ENCODE results near the gene F12.
A peak's percentile ranks its signal among the peaks of the same experiment; 100 is the strongest.

F12 gene

GRCh38 chr5:177445917-177446199 is 36.5 kb upstream of the F12 start:
- H3K9ac ChIP-seq (ENCODE audit: low read depth in 1 of 2, low read length in 2 of 2) = peak overlapping the region in 1 of 2 donors; percentile 47
- no peaks in the 10 kb centered on the region for H3K9me3 ChIP-seq (ENCODE audit: control insufficient read depth in 2 of 2, low read length in 2 of 2)
- H3K36me3 ChIP-seq (ENCODE audit: control insufficient read depth in 2 of 2, insufficient read depth in 2 of 2, low read length in 2 of 2) = peaks cover 0 to 9% of the 10 kb centered on the region in 2 donors
- peaks cover 7 to 16% of the 10 kb centered on the region in 2 donors for H3K4me1 ChIP-seq (ENCODE audit: control insufficient read depth in 2 of 2, insufficient read depth in 2 of 2, low read length in 2 of 2)
- peak overlapping the region; percentile 65 to 66 for H3K4me3 ChIP-seq (ENCODE audit: low read length in 2 of 2)
- H3K27me3 ChIP-seq (ENCODE audit: control insufficient read depth in 2 of 2, insufficient read depth in 2 of 2, low read length in 2 of 2) = peaks cover 5 to 6% of the 10 kb centered on the region in 2 donors
- H3K27ac ChIP-seq (ENCODE audit: low read depth in 2 of 2, low read length in 2 of 2) = peak overlapping the region in 1 of 2 donors; percentile 72

DNA sequence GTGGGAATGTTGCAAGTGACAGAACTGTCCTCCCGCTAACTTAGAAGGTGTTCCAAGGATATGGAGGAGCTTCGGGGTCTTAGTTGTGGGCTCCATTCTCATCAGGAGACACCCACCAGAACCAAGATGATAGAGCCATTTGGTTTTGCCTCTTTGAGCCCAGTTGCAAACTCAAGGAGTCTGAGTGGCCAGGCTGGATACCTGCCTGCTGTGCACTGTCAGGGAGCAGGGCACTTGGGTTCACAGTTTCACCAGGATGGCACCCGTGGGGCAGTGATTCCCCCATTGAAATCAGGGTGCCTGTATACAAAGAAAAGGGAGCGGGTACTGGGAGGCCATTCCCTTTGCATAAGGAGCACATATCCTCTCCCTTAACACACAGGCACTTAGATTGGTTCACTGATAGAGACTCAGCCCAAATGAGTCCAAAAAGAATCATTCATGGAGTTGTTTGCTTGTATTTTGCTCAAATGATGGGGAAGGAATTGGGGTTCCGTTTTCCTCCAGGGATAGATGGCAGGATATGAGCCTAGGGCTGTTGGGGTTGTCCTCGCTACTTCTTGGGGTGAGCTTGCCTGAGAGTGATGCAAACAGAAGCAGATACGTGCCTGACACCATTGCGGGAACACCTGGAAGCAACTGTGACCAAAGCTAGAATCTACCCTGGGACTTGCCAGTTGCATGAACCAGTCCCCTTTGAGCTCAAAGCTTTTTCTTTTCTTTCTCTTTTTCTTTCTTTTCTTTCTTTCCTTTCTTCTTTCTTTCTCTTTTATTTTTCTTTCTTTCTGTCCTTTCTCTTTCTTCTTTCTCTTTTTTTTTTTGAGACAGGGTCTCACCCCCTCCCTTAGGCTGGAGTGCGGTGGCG is 35.9 kb upstream of the F12 start:
- no peak overlapping the region for H3K27ac ChIP-seq (ENCODE audit: low read depth in 2 of 2, low read length in 2 of 2)
- peaks cover 7 to 16% of the 10 kb centered on the region in 2 donors for H3K4me1 ChIP-seq (ENCODE audit: control insufficient read depth in 2 of 2, insufficient read depth in 2 of 2, low read length in 2 of 2)
- H3K9me3 ChIP-seq (ENCODE audit: control insufficient read depth in 2 of 2, low read length in 2 of 2) = no peaks in the 10 kb centered on the region
- no peak overlapping the region for H3K4me3 ChIP-seq (ENCODE audit: low read length in 2 of 2)
- no peak overlapping the region for H3K9ac ChIP-seq (ENCODE audit: low read depth in 1 of 2, low read length in 2 of 2)
- peaks cover 4 to 10% of the 10 kb centered on the region in 2 donors for H3K36me3 ChIP-seq (ENCODE audit: control insufficient read depth in 2 of 2, insufficient read depth in 2 of 2, low read length in 2 of 2)
- peaks cover 5 to 6% of the 10 kb centered on the region in 2 donors for H3K27me3 ChIP-seq (ENCODE audit: control insufficient read depth in 2 of 2, insufficient read depth in 2 of 2, low read length in 2 of 2)

DNA sequence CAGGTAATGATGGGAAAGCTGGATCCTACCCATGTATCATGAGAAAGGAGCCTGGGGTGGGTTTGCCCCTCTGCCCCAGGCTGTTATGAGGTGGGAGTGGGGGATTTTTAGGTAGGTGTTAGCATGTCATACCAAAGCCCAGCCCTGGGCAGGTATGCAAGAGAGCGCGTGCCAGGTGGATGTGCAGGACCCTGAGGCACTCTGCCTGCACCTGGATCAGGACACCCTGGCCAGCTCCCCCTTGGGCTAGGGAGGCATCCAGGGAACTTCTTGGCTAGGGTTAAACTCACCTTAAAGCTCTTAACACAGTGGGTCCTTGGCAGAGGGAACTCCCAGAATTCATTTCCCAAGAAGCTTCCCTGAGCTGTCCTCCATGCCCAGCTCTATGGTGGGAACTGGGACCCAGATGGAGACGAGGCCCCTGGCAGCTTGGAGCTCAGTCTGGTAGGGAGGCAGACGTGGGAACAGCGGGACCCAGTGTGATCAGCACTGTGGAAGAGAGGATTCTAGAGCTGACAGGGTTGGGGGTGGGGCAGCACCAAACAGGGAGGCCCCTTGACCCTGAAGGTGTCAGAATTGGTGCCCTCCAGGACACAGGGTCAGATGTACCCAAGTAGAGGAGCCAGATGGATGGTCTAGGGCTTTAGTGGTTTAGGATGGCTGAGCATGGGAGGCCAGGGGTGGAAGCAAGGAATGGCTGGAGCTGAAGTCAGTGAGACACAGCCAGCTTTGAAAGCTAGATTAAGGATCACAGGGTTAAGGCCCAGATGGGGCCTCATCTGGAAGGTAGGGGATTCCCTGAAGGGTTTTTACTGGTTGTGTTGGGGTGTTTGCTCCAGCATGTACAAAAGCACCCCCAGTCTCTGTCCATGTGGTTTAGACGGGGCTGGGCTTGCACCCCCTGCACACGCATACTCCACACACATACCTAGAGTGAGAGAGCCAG is 35.0 kb upstream of the F12 start:
- H3K4me1 ChIP-seq (ENCODE audit: control insufficient read depth in 2 of 2, insufficient read depth in 2 of 2, low read length in 2 of 2) = peaks cover 7 to 16% of the 10 kb centered on the region in 2 donors
- peaks cover 5 to 6% of the 10 kb centered on the region in 2 donors for H3K27me3 ChIP-seq (ENCODE audit: control insufficient read depth in 2 of 2, insufficient read depth in 2 of 2, low read length in 2 of 2)
- H3K27ac ChIP-seq (ENCODE audit: low read depth in 2 of 2, low read length in 2 of 2) = no peak overlapping the region
- H3K9ac ChIP-seq (ENCODE audit: low read depth in 1 of 2, low read length in 2 of 2) = no peak overlapping the region
- no peaks in the 10 kb centered on the region for H3K9me3 ChIP-seq (ENCODE audit: control insufficient read depth in 2 of 2, low read length in 2 of 2)
- H3K4me3 ChIP-seq (ENCODE audit: low read length in 2 of 2) = no peak overlapping the region
- peaks cover 4 to 13% of the 10 kb centered on the region in 2 donors for H3K36me3 ChIP-seq (ENCODE audit: control insufficient read depth in 2 of 2, insufficient read depth in 2 of 2, low read length in 2 of 2)

DNA sequence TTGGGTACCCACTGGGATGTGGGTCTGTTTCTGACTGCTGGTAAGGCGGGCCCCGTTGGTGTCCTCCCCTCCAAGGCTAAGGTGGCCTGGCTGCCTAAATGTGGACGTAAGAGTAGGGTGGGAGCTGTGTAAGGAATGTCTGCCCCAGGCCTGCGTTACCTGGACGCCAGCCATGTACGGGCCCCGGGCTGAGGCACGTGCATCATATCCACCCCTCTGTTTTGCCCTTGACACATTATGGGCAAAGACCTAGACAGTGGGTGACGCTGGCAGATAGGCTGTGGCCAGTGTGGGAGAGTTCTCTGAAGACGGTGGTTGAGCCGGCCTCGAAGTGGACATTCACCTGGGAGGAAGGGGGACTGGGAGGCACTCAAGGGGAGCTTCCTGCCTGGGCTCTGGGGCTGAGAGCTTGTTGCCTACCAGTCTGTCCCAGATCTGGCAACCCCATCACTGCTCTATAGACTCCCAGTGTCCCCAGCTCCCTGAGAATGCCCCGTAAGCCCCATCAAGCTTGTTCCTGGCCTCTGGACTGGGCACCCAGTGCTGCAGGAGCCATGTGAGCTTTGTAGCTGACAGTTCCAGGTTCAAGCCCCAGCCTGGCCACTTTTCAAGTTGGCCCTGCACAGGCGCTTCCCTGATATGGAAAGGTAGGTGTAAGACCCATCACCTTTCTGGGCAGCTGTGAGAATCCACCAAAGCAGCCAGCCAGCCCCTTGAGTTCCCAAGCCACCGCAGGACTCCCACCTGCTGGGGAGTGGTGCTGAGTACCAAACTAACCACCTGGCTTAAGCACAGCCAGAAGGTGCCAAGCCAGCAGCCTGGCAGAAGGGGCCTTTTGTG is 34.0 kb upstream of the F12 start:
- H3K9ac ChIP-seq (ENCODE audit: low read depth in 1 of 2, low read length in 2 of 2) = no peak overlapping the region
- no peak overlapping the region for H3K27ac ChIP-seq (ENCODE audit: low read depth in 2 of 2, low read length in 2 of 2)
- no peaks in the 10 kb centered on the region for H3K9me3 ChIP-seq (ENCODE audit: control insufficient read depth in 2 of 2, low read length in 2 of 2)
- H3K4me3 ChIP-seq (ENCODE audit: low read length in 2 of 2) = no peak overlapping the region
- H3K36me3 ChIP-seq (ENCODE audit: control insufficient read depth in 2 of 2, insufficient read depth in 2 of 2, low read length in 2 of 2) = peaks cover 5 to 16% of the 10 kb centered on the region in 2 donors
- peaks cover 7 to 16% of the 10 kb centered on the region in 2 donors for H3K4me1 ChIP-seq (ENCODE audit: control insufficient read depth in 2 of 2, insufficient read depth in 2 of 2, low read length in 2 of 2)
- H3K27me3 ChIP-seq (ENCODE audit: control insufficient read depth in 2 of 2, insufficient read depth in 2 of 2, low read length in 2 of 2) = peaks cover 3 to 5% of the 10 kb centered on the region in 2 donors

DNA sequence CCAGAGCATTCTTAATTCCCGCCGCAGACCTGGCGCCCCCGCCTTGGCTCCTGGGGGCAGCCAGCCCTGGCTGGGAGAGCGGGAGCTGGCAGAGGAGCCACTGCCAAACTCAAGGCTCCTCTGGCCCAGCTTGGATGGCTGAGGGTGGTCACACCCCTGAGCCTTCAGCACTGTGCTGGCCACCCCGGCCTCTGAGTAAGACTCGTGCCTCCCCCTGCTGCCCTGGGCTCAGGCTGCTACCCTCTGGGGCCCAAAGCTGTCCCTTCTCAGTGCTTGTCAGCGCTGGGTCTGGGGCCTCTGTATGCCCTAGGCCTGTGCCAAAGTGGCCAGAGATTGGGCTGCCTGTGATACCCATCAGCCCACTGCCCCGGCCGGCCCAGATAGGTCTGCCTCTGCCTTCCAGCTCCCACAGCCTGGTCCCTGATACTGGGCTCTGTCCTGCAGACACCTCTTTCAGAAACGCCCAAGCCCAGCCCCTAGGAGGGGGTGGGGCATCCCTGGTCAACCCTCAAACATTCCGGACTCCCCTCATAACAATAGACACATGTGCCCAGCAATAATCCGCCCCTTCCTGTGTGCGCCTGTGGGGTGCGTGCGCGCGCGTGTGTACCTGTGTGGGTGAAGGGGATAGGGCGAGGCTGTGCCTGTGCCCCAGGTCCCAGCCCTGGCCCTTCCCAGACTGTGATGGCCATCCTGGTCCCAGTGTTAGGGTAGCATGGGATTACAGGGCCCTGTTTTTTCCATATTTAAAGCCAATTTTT is 32.9 kb upstream of the F12 start:
- H3K4me1 ChIP-seq (ENCODE audit: control insufficient read depth in 2 of 2, insufficient read depth in 2 of 2, low read length in 2 of 2) = peaks cover 7 to 8% of the 10 kb centered on the region in 2 donors
- H3K27ac ChIP-seq (ENCODE audit: low read depth in 2 of 2, low read length in 2 of 2) = no peak overlapping the region
- H3K9me3 ChIP-seq (ENCODE audit: control insufficient read depth in 2 of 2, low read length in 2 of 2) = no peaks in the 10 kb centered on the region
- peaks cover 12 to 24% of the 10 kb centered on the region in 2 donors for H3K36me3 ChIP-seq (ENCODE audit: control insufficient read depth in 2 of 2, insufficient read depth in 2 of 2, low read length in 2 of 2)
- H3K27me3 ChIP-seq (ENCODE audit: control insufficient read depth in 2 of 2, insufficient read depth in 2 of 2, low read length in 2 of 2) = no peaks in the 10 kb centered on the region
- H3K9ac ChIP-seq (ENCODE audit: low read depth in 1 of 2, low read length in 2 of 2) = no peak overlapping the region
- no peak overlapping the region for H3K4me3 ChIP-seq (ENCODE audit: low read length in 2 of 2)

- Histone ChIP-seq H3K9ac (ENCODE audit: low read depth in 1 of 2, low read length in 2 of 2) (no peak overlapping the region), H3K4me1 (ENCODE audit: control insufficient read depth in 2 of 2, insufficient read depth in 2 of 2, low read length in 2 of 2) (peaks cover 3 to 5% of the 10 kb centered on the region in 2 donors), H3K4me3 (ENCODE audit: low read length in 2 of 2) (no peak overlapping the region), H3K9me3 (ENCODE audit: control insufficient read depth in 2 of 2, low read length in 2 of 2) (no peaks in the 10 kb centered on the region), H3K36me3 (ENCODE audit: control insufficient read depth in 2 of 2, insufficient read depth in 2 of 2, low read length in 2 of 2) (peaks cover 17 to 32% of the 10 kb centered on the region in 2 donors), H3K27ac (ENCODE audit: low read depth in 2 of 2, low read length in 2 of 2) (no peak overlapping the region), H3K27me3 (ENCODE audit: control insufficient read depth in 2 of 2, insufficient read depth in 2 of 2, low read length in 2 of 2) (no peaks in the 10 kb centered on the region)
Measured at GRCh38 chr5:177440990-177441780, 31.8 kb upstream of the F12 start.

DNA sequence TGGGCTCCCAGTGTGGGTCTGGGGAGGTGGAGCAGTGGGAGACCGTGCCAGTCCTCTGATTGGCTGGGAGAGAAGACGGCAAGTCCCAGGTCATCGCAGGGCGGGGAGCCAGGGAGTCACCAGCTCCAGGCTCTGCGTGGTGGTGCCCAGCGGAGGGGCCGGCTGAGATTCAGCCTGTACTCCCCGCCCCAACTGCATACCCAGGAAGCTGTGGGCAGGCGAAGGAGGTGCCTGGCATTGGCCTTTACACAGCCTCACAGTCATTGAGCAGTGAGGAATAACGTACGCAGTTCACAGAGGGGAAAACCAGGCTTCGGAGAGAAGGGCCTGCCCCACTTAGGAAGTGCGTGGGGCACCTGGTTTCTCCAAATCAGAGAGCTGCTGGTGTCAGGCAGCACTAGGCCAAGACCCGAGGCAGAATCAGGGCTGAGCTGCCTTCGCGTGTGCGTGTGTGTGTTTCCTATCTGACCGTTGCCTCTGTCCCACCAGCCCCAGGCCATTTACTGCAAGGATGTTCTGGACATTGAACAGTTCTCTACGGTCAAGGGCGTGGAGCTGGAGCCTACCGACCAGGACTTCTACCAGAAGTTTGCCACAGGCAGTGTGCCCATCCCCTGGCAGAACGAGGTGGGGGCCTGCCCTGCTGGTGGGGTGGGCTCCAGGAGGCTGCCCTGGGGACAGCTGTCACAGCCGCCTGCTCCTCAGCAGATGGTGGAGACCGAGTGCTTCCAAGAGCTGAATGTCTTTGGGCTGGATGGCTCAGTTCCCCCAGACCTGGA is 31.0 kb upstream of the F12 start:
- Histone ChIP-seq H3K4me3 (ENCODE audit: low read length in 2 of 2) (no peak overlapping the region), H3K9ac (ENCODE audit: low read depth in 1 of 2, low read length in 2 of 2) (no peak overlapping the region), H3K9me3 (ENCODE audit: control insufficient read depth in 2 of 2, low read length in 2 of 2) (no peaks in the 10 kb centered on the region), H3K27me3 (ENCODE audit: control insufficient read depth in 2 of 2, insufficient read depth in 2 of 2, low read length in 2 of 2) (no peaks in the 10 kb centered on the region), H3K4me1 (ENCODE audit: control insufficient read depth in 2 of 2, insufficient read depth in 2 of 2, low read length in 2 of 2) (peaks cover 0 to 3% of the 10 kb centered on the region in 2 donors), H3K27ac (ENCODE audit: low read depth in 2 of 2, low read length in 2 of 2) (no peak overlapping the region), H3K36me3 (ENCODE audit: control insufficient read depth in 2 of 2, insufficient read depth in 2 of 2, low read length in 2 of 2) (peaks cover 23 to 39% of the 10 kb centered on the region in 2 donors)

DNA sequence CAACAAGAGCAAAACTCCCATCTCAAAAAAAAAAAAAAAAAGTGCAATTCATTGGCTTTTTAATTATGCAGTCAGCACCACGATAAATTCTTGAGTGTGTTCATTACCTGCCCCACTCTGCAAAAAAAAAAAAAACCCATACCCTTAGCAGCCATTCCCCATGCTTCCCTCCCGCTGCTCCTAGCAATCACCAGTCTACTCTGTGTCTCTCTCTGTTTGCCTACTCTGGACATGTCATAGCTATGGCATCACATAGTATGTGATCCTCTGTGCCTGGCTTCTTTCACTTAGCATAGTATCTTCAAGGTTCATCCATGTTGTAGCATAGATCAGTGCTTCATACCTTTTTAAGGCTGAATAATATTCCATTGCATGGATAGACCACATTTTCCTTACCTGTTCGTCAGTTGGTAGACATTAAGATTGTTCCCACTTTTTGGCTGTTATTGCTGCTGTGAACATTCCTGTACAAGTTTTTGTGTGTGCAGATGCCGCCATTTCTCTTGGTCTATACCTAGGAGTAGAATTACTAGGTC is 30.2 kb upstream of the F12 start:
- Histone ChIP-seq H3K4me3 (ENCODE audit: low read length in 2 of 2) (no peak overlapping the region), H3K27me3 (ENCODE audit: control insufficient read depth in 2 of 2, insufficient read depth in 2 of 2, low read length in 2 of 2) (no peaks in the 10 kb centered on the region), H3K4me1 (ENCODE audit: control insufficient read depth in 2 of 2, insufficient read depth in 2 of 2, low read length in 2 of 2) (no peaks in the 10 kb centered on the region), H3K9me3 (ENCODE audit: control insufficient read depth in 2 of 2, low read length in 2 of 2) (no peaks in the 10 kb centered on the region), H3K36me3 (ENCODE audit: control insufficient read depth in 2 of 2, insufficient read depth in 2 of 2, low read length in 2 of 2) (peaks cover 31 to 47% of the 10 kb centered on the region in 2 donors), H3K27ac (ENCODE audit: low read depth in 2 of 2, low read length in 2 of 2) (no peak overlapping the region), H3K9ac (ENCODE audit: low read depth in 1 of 2, low read length in 2 of 2) (no peak overlapping the region)

Measured in mucosa of rectum (tissue), 2 donors.